C4-2B (cell line): Measurements from ENCODE around the gene PITX3.

Source experiments
- H3K27ac ChIP-seq: fragments of 450-650 bp; 2 replicates; pipeline ENCODE4 v1.5.1; 2017
- ZFX ChIP-seq: fragments of 450-650 bp; IDR thresholded peaks from 2 replicates; pipeline ENCODE4 v1.6.1; 2017
- TF ChIP-seq, protein P1 (sequence below): fragments of 450-650 bp; conservative IDR thresholded peaks from 2 replicates; pipeline ENCODE4 v1.5.1; 2017; ENCODE audit warnings: mild to moderate bottlenecking

The PITX3 gene

DNA sequence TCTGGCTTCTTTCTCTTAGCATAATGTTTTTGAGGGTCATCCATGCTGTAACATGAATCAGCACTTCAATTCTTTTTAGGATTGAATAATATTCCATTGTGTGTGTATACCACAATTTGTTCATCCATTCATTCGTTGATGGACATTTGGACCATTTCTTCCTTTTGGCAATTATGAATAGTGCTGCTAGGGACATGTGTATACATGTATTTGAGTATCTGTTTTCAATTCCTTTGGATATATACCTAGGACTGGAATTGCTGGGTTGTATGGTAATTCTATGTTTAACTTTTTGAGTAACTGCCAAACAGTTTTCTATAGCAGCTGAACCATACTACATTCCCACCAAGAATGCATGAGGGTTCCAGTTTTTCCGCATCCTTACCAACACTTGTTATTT, 43.2 kb upstream of the PITX3 start:
- H3K27ac ChIP-seq, result no peak overlapping the region
- TF ChIP-seq ZFX, result no peak

DNA sequence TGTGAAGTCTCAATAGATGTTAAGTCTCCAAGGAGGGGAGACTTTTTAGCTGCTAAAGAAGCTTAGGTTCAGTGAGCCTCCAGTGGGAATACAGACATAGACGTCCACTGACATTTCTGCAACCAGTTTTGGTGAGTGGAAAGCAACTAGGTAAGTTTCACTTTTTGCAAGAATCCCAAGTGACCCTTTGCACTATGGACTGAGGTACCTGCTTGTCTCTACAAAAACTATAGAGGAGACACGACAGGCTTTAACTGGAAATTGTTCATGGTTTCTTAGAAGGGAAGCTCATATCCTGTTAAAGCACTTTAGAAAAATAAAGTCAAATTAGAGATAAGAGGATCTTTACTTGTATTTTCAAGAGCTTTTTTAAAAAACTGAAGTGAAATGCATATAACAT, 42.6 kb upstream of the PITX3 start:
- no peak overlapping the region for H3K27ac ChIP-seq

DNA sequence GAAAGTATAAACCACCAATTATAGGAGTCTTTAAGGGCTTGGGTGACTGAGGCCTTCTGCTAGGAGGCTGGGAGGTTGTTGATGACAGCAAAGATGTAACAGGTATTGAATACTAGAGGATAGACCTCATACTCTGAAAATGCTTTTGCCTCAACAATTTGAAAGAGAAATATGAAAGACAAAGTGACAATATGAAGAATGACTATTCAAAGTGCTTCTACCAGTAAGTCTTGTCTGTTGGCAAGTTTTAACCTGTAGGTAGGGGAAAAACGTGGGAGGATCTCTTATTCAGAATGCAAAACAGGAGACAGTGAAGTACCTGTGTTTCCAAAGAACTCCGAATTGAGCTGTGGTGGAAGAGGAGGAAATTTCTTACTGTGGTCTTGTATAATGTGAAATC, 42.2 kb upstream of the PITX3 start:
- TF ChIP-seq ZFX, result no peak
- TF ChIP-seq, protein P1, sequence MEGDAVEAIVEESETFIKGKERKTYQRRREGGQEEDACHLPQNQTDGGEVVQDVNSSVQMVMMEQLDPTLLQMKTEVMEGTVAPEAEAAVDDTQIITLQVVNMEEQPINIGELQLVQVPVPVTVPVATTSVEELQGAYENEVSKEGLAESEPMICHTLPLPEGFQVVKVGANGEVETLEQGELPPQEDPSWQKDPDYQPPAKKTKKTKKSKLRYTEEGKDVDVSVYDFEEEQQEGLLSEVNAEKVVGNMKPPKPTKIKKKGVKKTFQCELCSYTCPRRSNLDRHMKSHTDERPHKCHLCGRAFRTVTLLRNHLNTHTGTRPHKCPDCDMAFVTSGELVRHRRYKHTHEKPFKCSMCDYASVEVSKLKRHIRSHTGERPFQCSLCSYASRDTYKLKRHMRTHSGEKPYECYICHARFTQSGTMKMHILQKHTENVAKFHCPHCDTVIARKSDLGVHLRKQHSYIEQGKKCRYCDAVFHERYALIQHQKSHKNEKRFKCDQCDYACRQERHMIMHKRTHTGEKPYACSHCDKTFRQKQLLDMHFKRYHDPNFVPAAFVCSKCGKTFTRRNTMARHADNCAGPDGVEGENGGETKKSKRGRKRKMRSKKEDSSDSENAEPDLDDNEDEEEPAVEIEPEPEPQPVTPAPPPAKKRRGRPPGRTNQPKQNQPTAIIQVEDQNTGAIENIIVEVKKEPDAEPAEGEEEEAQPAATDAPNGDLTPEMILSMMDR, result no peak
- no peak overlapping the region for H3K27ac ChIP-seq

More for the DNA sequence above, 42.6 kb upstream of the PITX3 start:
- TF ChIP-seq ZFX, result no peak
- TF ChIP-seq, protein P1, result no peak

DNA sequence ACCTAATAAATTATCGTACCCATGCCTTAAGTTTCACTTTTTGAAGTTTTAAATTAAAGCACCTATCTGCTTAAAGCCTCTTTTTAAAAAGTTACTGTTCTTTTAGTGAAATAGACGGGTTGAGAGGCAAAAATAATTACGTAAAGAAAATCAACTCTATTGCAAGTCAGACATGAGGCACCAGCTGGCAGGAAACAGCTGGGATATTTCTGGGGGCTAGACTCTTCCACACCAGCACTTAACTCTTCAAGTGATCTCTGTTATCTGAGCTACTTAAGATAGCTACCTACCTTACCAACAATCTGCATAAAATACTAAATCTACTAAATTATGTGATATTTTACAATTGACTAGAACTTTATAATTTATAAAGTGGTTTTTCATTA, 39.8 kb upstream of the PITX3 start:
- no peak for TF ChIP-seq ZFX
- TF ChIP-seq, protein P1, result no peak
- H3K27ac ChIP-seq, result no peak overlapping the region; the same call in 1 of the 2 replicates

DNA sequence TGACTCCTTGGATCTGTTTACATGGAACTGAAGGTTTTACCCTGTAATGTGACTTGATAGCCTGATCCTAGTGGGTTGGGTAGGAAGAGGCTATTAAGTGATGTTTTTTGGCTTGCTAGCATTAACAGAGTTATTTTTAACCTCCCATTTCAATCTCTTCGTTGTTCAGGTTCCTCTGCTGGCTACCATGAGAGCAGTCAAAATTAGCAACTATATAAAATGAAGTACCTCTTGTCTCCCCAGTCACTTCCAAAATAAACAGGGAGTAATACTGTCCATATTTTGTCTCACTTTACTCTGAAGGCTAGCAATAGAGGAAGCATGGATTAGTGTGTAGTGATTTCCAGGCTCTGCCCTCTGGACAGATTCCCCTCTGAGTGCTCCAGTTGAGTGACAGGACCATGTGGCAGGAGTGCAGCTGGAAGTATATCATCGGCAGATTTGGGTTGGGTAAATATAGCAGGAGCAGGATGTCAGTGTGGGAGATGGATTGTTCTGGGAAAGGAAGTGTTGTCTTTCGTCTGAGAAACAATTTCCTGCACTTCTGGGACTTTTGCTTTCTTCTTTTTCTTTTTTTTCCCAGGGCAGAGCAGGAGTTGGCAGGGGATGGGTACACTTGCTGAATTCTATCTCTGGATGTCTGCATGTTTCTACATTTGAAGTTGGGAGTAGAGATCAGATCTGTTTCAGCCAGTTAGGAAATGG, 39.2 kb upstream of the PITX3 start:
- H3K27ac ChIP-seq, result peak overlapping the region; percentile 35; the same call in 1 of the 2 replicates
- TF ChIP-seq ZFX, result no peak
- TF ChIP-seq, protein P1, result no peak

DNA sequence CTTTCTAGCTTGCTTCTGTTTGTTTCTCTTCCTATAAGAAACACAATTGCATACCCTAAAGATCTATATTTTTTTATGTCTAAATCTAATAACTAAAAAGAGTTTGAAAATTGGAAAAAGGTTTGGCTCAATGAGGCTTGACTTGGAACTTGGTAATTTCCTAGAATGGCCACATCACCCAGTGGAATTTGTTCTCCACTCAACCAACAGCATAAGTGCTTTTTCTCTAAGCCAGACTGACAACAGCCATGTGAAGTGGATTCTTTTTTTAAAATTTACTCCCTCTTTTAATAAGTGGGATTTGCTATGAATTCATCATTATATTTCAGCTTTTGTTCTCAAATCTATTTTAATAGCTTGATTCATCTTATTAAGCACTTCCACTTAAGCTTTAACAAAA, 37.8 kb upstream of the PITX3 start:
- TF ChIP-seq, protein P1, result no peak
- no peak for TF ChIP-seq ZFX
- no peak overlapping the region for H3K27ac ChIP-seq

DNA sequence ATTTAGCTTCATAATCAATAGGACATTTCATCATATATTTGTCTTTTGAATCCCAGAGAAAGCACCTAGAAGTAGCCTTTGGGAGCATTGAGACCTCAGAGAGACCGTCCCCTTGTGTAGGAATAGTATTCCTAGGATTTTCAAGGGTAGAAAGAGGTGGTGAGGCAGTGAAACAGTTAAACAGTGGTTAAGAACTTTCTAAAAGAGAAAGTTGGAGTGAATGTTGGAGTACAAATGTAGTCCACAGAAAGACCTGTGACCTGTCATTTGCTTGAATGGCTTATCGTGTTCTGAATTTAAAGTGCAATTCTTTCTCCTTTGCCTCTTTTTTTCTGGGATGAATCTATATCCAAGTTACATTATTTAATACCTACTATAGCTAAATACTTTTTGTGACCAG, 34.0 kb upstream of the PITX3 start:
- TF ChIP-seq, protein P1, result no peak
- no peak for TF ChIP-seq ZFX
- H3K27ac ChIP-seq, result no peak overlapping the region

DNA sequence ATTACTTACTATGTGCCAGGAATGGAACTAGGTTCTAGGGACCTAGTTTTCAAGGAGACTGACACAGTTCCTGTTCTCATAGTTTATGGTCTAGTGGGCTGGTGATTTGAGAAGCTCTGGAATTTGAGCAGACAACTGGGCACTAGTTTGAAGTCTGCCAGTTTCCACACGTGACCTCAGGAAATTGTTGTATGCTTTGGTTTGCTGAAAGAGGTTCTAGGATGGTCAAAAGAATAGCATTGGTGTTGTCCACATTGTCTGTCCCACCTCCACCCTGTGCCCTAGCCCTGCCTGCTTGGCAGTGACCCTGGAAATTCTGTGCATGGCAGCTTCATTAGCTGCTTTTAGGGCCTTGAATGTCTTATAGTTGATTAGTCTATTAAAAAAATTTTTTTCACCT, 32.8 kb upstream of the PITX3 start:
- TF ChIP-seq, protein P1, result no peak
- TF ChIP-seq ZFX, result no peak

More for the DNA sequence above, 32.8 kb upstream of the PITX3 start:
- H3K27ac ChIP-seq, result no peak overlapping the region
